GM18873 (cell line): Measurements from ENCODE around the gene PAX3.

Experiments
- ATAC-seq: cut with Tn5 transposase; IDR thresholded peaks from one replicate; pipeline ENCODE4 v1.9.1; 2021; ENCODE audit warnings: mild to moderate bottlenecking, moderate library complexity, moderate number of reproducible peaks; ENCODE audit not compliant: unreplicated experiment, low FRiP score

The PAX3 gene

GRCh38 chr2:222238072-222238471, 60.7 kb downstream of the PAX3 start:
- no peak for ATAC-seq

- ATAC-seq, result no peak
Measured at GRCh38 chr2:222232839-222233238, 66.0 kb downstream of the PAX3 start.

GRCh38 chr2:222232372-222232771, 66.4 kb downstream of the PAX3 start:
- ATAC-seq, result no peak

- ATAC-seq, result no peak
Measured at GRCh38 chr2:222228054-222228453, 70.7 kb downstream of the PAX3 start.

- no peak for ATAC-seq
Measured at GRCh38 chr2:222218786-222219185, 80.0 kb downstream of the PAX3 start.

GRCh38 chr2:222217712-222218111, 81.1 kb downstream of the PAX3 start:
- ATAC-seq, result no peak

GRCh38 chr2:222214885-222215284, 83.9 kb downstream of the PAX3 start:
- no peak for ATAC-seq

GRCh38 chr2:222213049-222213448, 85.7 kb downstream of the PAX3 start:
- no peak for ATAC-seq

GRCh38 chr2:222212571-222212970, 86.2 kb downstream of the PAX3 start:
- no peak for ATAC-seq

GRCh38 chr2:222208010-222208690, 90.6 kb downstream of the PAX3 start:
- ATAC-seq, result no peak

- ATAC-seq, result no peak
Measured at GRCh38 chr2:222205136-222205535, 93.7 kb downstream of the PAX3 start.

GRCh38 chr2:222203041-222203440, 95.8 kb downstream of the PAX3 start:
- no peak for ATAC-seq

GRCh38 chr2:222196159-222196558, 102.6 kb downstream of the PAX3 start:
- no peak for ATAC-seq

GRCh38 chr2:222194669-222195068, 104.1 kb downstream of the PAX3 start:
- no peak for ATAC-seq

GRCh38 chr2:222193328-222193983, 105.3 kb downstream of the PAX3 start:
- no peak for ATAC-seq

GRCh38 chr2:222180619-222181018, 118.2 kb downstream of the PAX3 start:
- no peak for ATAC-seq

- ATAC-seq, result no peak
Measured at GRCh38 chr2:222179592-222179991, 119.2 kb downstream of the PAX3 start.

- no peak for ATAC-seq
Measured at GRCh38 chr2:222178450-222178849, 120.3 kb downstream of the PAX3 start.

- no peak for ATAC-seq
Measured at GRCh38 chr2:222176890-222177289, 121.9 kb downstream of the PAX3 start.

GRCh38 chr2:222174450-222174849, 124.3 kb downstream of the PAX3 start:
- ATAC-seq, result no peak

GRCh38 chr2:222169346-222169745, 129.5 kb downstream of the PAX3 start:
- ATAC-seq, result no peak

- no peak for ATAC-seq
Measured at GRCh38 chr2:222167762-222168161, 131.0 kb downstream of the PAX3 start.
